ENCODE data around the gene STK40.

Gene STK40

DNA sequence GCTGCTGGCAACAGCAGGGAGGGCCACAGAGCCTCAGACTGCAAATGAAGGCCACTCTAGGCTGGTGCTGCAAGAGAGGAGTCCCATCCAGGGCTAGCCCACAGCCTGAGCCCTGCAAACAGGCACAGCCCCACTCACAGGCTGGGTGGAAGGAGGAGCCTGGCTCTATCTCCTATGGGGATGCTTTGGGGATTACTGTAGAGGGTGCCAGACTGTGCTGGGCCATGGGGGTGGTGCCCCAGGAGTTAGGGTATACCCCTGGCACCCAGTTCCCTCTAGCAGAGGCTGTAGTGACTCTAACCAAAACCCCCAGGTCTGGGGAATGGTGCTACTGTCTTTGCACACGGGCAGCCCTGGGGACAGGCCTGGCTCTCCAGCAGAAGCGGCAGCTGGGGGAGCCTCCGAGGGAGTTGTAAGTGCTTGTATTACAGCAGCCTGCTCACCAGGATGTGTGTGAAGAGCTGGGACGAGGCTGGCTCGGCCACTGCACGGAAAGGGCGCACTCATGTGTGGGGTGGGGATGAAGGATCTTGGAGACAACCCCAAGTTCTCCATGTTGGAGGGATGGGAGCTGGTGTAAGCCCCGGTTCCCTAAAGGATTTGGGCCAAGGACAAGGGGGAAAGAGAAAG is 38.9 kb downstream of the STK40 start:
- no peak for DNase-seq (ENCODE audit: low read depth in 2 of 3, low spot score in 1 of 3)

DNA sequence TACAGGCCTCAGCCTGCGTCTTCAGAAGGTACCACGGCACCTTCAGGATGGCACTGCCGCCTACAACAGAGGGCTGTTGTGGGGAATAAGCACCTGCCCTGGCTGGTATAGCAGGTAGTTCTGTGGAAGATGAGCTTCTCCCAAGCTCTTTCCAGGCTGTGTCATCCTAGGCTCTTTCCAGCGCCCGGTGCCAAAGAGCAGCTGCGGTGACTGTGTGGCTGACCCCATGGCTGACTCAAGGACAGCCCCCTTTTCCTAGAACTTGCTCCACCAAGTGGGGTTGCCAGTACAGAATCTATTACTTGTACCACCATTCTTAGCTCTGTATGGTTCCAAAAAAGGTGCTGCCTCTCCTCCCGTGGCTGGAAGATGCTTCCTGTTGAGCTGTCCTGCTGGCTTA is 40.4 kb downstream of the STK40 start:
- DNase-seq (ENCODE audit: low read depth in 2 of 3, low spot score in 1 of 3), result no peak

DNA sequence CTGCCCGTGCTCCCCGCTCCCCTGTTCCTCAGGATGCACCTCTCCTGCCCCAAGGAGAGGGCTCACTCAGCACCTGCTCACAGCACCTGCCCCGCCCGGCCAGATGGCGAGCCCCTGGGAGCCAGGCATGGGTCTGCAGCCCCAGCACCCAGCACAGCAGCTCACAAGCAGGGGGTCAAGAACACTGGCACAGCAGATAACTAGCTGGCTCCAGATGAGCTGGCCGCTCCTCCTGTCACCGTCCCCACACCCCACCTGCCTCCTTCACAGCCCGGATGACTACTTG is 41.4 kb downstream of the STK40 start:
- no peak for DNase-seq (ENCODE audit: low read depth in 2 of 3, low spot score in 1 of 3)

DNA sequence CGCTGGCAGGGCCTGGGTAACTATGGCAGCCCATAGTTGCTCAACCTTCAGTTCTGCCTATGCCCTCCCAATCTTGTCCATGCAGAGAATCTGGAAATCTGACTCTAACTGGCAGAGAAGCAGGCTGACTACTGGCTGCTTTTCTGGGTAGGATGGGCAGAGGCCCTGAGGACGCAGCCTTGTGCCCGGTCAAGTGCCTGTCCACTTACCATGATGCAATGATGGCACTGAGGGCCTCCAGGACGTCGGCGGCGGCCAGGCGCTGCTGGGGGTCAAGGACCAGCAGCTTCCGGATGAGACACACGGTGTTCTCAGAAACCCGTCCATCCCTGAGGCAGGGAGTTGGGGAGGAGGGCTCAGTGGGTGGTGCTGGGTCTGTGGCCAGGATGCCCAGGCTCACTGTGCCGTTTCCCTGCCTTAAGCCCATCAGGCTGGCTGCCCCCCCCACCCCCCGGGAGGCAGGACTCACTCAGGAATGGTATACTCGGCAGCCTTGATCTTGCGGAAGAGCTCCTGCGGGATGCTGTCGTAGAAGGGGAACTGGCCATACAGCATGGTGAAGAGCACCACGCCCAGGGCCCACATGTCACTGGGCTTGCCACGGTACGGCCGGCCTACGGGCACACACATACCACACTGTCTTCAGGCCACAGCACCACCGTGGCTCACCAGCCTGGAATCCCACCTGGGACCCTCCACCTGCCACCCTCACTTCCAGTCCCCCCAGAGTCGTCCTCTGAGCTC is 41.9 kb downstream of the STK40 start:
- no peak for DNase-seq (ENCODE audit: low read depth in 2 of 3, low spot score in 1 of 3)

DNA sequence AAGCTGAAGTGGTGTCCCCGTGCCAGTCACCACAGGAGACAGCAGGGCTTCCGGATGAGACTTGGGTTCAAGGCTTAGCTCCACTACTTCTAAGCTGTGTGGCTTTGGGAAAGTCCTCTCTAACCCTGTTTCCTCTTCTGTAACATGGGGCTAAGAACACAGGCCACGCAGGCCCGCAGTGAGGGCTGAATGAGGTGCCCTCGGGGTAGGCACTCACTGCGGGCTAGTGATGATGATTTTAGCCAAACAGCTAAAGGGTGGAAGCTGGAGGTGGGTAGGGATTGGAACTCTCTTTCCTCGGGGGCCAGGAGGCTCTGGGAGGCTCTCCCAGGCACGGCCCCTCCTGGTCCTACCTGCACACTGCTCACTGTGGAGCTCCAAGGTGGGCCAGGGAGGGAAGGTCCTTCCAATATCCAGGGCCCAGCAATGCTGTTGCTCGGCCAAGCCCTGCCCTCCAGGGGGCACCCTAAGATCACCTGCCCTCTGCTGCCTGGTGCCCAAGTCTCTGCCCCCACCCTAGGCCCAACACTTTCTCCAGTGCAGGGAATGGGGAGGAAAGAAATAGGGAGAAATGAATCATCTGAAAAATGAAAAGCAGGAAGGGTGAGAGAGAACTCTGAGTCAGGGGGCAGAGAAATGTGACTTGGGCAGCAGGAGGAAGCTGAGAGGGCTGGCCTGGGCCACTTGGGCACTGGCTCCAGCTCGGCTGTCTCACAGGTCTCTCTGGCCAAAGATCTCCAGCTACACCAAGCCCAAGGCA is 43.1 kb downstream of the STK40 start:
- peak in 1 of 3 donors; percentile 41 for DNase-seq (ENCODE audit: low read depth in 2 of 3, low spot score in 1 of 3)

DNA sequence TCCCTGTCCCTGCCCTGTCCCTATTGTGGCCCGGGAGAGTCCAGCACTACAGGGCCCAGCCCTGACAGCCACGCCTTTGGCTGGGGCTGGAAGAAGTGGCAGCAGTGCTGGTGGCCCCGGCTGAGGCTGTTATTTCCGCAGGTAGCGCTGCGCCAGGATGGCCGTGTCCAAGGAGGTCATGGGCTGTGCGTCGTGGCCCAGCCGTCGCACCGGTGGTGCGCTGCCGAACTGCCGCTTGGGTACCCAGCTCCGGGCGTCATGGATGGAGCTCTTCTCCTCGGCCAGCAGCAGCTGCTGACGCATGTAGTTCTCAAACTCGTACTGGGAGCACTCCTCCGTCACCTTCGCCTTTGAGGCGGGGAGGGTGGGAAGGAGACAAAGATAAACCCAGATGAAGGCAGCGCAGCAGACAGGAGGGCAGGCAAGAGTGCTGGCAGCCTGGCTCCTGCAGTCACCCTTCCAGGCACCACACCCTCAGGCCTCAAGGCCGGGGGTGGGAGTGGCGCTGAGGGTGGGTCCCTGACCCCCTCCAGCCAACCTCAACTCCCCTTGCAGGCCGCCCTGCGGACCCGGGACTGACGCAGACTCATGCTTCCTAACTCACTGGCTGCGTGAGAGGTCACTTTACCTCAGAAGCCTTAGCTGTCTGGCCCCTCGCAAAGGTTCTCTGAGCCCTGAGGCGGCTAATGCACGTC is 44.0 kb downstream of the STK40 start:
- no peak for DNase-seq (ENCODE audit: low read depth in 2 of 3, low spot score in 1 of 3)

DNA sequence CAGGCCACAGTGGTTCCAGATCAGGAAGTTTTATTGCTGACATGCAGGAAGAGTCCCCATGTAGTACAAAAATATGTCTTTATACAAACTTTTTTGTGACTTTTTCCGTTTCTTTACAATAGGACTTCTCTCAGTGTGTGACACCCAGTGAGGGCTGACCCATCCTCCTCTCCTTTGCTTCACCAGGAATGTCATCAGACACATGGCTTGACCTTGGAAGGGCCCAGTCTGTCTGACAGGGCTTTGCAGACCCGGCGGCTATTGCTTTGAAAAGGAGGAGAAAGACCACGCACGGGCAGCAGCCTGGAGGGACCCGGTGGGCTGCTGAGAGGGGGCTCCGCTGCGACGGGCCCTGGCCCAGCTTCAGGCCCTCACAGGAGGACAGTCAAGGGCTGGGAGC is 46.1 kb downstream of the STK40 start:
- no peak for DNase-seq (ENCODE audit: low read depth in 2 of 3, low spot score in 1 of 3)

DNA sequence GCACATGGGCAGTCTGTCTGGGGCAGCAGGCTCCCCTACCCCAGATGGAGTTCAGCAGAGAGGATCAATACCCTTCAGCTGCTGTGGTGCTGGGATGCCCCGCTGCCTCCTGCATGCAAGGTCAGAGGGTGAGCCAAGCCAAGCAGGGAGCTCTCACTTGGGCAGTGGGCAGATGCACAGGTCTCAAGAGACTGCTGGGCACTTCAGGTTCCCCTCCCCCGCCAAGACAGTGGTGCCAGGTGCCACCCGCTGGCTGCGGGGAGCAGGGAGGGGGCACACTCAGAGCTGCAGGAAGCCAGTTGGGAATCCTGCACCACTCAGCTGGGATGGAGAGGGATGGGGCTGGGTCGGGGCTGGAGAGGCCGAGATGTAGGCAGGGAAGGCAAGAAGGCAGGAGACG is 46.5 kb downstream of the STK40 start:
- DNase-seq (ENCODE audit: low read depth in 2 of 3, low spot score in 1 of 3), result no peak

DNA sequence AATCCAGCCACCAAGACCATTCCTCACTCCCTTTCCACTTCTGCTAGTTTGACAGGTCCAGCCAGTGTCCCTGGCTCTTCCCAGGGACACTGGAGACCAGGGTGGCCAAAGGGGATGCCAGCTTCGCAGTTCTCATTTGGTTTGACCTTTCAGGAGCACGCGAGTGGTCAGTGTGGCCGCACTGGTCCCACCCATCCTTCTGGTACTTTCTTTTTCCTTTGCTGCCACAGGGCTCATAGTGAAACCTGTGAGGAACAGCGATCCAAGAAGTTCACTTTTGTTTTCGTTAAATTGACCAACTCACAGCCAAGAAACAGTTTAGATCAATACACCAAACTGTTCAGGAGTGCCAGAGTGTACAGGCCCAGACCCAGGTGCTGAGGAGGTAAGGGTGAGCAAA is 47.9 kb downstream of the STK40 start:
- no peak for DNase-seq (ENCODE audit: low read depth in 2 of 3, low spot score in 1 of 3)

DNA sequence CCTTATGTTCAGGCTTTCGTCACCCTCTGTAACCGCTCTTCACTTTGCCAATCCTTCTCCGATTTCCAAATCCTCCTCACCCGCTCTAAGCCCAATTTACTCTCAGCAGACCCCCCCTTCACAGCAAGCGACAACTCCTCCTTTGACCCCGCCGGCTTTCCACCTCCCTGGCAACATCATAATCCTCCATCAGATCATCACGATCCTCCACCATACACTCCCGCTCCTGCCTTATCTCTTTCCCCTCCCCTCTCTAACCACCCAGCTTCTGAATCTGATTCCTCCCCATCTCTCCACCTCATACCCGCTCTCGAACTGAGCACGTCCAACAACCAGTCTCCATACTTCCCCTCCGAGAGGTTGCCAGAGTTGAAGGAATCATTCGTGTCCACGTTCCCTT is 54.8 kb downstream of the STK40 start:
- DNase-seq (ENCODE audit: low read depth in 2 of 3, low spot score in 1 of 3), result no peak

DNA sequence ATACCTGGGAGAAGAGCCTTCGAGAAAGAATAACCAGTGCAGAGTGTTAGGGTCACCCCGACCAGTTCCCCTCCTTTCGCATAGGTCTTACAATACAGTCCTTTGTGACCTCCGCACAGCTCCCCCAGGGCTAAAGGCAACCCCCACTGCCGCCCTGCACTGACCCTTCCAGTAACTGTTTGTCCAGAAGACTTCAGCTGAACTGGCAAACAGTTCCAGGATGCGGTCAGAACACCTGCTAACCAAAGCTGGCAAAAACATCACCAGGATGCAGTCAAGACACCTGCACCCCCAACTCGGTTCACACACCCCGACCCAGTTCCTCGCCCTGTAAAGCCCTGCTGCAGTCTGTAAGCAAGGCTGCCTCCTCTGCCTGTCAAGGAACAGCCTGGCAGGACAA is 55.9 kb downstream of the STK40 start:
- no peak for DNase-seq (ENCODE audit: low read depth in 2 of 3, low spot score in 1 of 3)

DNA sequence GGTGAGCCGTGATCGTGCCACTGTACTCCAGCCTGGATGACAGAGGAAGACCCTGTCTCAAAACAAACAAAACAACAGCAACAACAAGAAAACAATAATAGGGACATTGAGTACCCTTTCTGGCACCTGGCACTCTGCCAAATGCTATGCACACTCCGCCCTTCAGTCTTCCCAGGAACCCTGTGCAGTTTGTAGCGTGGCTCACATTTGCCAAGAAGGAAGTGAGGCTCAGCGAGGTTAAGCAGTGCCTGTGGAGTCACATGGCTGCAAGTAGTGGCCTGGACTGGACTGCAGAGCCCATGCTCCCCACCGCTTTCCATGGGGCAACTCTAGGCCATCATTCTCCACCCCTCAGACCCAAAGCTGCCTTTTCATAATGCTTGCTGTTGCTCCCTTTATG is 57.0 kb downstream of the STK40 start:
- no peak for DNase-seq (ENCODE audit: low read depth in 2 of 3, low spot score in 1 of 3)

DNA sequence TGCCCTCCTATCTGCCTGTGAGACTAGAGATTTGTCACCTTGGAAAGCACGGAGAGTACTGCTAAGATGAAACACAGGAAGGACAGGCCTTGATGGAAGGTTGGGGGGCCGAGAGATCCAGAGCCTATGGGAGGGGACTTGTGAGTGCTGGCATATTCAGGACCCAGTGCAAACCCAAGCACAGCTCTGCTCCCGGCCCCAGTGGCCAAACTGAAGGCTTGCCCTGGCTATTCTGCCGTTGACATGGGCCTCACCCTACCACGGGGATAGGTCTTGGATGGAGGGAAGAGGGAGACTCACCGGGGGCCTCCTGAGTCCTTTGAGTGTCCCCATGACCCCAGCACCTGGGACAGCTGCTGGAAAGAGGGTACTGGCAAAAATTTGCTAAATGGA is 57.6 kb downstream of the STK40 start:
- no peak for DNase-seq (ENCODE audit: low read depth in 2 of 3, low spot score in 1 of 3)

DNA sequence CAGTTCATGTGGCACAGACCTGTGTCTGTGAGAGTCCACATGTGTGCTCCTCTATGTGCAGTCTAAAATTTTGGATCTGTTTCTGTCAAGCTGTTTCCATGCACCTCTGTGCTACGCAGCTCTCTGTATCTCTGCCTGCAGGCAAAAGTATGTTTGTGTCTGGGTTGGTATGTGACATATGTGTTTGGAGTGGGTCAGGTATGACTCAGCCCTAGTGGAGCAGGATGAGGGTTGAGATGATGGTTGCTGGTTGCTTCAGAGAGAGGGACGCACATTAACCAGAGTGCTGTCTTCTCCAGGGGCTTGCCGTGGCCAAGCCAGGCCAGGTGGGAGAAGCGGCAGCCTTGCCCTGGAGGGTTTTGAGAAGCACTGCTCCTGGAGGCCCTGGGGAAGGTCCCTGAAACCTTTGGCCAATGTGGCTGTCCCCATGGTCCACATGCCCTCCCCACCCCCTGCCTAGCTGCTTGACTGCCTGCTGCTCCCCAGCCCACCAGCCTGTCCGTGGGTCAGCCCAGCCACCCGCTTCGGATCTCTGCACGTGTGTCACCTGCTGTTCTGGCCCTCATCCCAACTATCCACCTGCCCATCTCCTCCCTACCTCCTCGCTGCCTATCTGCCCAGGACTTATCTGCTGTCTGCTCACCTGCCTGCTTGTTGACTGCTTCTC is 58.2 kb downstream of the STK40 start:
- DNase-seq (ENCODE audit: low read depth in 2 of 3, low spot score in 1 of 3), result no peak

DNA sequence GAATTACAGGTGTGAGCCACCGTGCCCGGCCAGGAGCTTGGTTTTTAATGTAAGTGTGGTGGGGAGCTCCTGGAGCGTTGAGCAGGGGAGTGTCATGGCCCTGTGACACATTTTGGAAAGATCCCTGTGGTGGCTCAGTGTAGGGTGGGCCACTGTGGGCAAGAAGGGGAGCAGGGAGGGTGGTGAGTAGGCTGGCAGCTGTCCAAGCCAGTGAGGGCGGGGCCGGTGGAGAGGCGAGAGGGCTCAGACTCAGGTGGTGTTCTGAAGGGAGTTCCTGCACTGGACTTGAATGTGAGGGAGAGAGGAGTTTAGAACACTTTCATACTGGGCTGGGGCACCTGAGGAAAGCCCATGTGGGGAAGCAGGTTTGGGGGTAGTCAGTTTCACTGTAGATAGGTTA is 59.2 kb downstream of the STK40 start:
- DNase-seq (ENCODE audit: low read depth in 2 of 3, low spot score in 1 of 3), result no peak

DNA sequence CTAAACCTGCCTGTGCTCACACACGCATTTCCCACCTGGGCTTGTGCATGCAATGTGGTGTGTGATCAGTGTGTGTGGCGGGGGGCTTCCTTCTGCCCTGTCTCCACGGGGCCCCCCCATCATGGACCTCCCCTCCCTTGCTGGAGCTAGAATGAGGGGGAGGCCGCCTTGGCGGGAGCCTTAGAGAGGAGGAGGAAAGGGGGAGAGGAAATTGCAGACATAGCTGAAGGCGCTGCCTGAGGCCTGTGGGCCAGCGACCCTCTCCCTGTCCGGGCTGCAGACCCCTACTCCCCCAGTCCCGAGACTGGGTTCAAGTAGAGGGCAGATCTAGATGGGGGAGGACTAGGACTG is 61.4 kb downstream of the STK40 start:
- no peak for DNase-seq (ENCODE audit: low read depth in 2 of 3, low spot score in 1 of 3)

DNA sequence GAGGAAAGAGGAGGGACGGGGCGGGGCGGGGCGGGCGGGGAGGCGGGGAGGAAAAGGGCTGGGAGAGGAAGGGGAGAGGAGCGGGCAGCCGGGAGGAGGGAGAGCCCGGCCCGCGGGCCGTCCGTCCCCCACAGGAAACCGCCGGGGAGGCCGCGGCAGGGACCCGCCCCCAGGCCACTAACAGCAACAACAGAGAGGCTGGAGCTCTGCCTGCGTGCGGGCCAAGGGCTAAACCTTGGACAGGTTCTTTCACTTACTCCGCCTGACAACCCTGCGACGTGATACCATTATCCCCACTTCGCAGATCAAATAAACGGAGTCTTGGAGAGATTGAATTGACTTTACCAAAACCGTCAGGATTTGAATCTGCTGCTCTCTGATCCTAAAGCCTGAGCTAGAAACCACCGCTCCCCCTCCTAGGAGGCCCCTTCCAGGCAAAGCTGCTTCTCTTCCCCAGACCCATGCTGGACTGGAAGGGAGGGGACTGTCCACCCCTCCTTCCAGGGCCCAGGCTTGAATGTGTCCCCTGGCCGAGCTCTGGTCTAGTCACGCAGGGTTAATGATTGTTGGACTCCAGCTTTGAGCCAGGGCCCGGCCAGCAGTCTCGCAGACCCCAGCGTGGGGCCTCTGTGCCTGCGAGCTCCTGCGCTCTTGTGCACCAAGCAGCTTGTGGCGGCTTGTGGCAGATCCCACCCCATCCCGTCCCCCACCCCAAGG is 61.9 kb downstream of the STK40 start, which contains the start of gene EVA1B:
EVA1B (minus strand) TSS at position 10 of the 717 bp plus-strand sequence. CDS start 608 bp downstream, outside the sequence.
- DNase-seq (ENCODE audit: low read depth in 2 of 3, low spot score in 1 of 3), result peak in 1 of 3 donors; percentile 32

DNA sequence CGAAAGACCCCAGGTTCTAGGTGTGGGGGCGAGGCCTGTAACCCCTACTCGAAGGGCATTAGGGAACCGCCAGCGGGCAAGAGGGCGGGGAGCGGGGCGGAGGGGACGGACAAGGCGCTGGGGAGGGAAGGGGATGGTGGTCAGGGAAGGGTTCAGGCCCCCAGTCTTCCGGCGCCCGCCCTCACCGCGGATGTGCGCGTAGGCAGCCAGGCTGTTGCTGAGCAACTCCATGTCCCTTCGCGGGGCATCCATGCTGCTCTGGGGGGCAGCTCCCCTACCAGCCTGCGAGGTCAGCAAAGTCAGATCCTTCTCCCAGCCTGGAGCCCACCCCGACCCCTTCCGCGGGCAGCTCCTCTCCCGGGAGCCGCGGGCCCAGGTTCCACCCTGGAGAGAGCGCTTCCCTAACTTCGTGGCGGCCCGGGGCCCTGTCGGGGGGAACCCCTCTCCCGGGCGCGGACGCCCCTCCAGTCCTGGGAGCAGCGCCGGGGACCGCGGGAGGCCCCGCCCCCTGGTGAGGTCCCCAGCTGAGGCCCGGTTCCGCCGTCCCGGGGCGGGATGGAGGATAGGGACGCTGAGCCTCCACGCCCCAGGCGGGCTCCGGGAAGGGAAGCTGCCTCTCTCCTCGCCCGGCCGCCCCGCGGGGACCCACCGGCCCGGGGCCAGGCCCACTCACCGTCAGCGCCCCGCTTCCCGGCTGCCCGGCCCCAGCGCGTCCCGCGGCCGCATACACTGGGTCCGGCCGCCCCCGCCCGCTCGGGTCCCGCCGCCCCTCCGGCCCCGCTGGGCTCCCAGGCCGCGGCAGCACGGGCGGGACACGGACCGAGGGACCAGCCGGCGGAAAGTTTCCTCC is 62.7 kb downstream of the STK40 start:
- peak in 1 of 3 donors; percentile 29 for DNase-seq (ENCODE audit: low read depth in 2 of 3, low spot score in 1 of 3)

DNA sequence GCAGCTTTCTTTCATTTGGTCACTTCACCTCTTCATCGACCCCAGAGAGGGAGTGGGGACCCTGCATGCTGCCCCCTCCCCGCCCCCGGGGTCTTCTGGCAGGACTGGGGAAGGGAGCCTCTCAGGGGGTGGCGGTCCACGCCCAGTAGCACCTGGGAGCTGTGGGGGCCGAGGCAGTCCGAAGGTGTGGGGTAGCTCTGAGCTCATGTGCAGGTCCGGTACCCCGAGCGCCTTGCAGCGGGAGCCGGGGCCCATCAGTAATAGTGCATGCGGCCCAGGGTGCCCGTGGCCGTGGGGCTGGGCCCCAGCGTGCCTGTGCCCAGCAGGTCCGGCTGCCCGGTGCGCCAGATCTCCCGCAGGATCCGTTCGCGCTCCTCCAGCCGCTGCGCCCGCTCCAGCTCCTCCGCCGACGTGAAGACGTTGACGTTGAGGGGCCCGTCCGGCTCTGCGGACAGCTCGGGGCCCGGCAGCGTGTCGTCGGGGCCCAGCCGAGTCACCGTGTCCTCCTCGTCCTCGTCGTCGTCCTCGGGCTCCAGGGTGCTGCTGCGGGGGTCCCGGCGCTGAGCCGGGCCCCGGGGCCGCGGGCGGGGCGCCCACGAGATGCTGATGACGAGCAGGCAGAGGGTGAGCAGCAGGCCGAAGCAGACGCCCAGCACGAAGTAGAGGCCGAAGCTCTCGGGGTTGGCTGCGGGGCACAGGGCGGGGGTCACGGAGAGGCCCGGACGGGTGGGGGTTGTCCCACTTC is 63.5 kb downstream of the STK40 start:
- DNase-seq (ENCODE audit: low read depth in 2 of 3, low spot score in 1 of 3), result no peak
